GM12878 (cell line): Measurements from ENCODE around the gene SLC9A3. TPM values are rescaled to one million over a fixed set of nuclear protein-coding genes. Genes with fewer than 3 reads are reported as not detected.

Experiments used
- ATAC-seq: fragments of 200-7000 bp; cut with Tn5 transposase; 3 replicates; pipeline ENCODE4 v1.9.1; 2020; ENCODE audit warnings: mild to moderate bottlenecking, moderate library complexity
- BruUV-seq: library from RNA; stranded (reverse); fragments of 400-500 nt; replicated peaks from 2 replicates; lab custom pipeline; 2021; lab: Mats Ljungman, UMichigan
- CTCF ChIA-PET: fragments of 300-600 bp; sonication (Branson Sonifier 250); formaldehyde crosslinking; extraction: SDS; loops from one replicate; lab custom pipeline; 2021; ENCODE audit warnings: inconsistent platforms; lab: Yijun Ruan, JAX
- POLR2A ChIA-PET: fragments of 350-600 bp; formaldehyde crosslinking; extraction: SDS; loops from one replicate; lab custom pipeline; 2021; ENCODE audit warnings: inconsistent platforms; lab: Charles Lee
- RAD21 ChIA-PET: fragments of 300-600 bp; sonication (Branson Sonifier 250); formaldehyde crosslinking; loops from one replicate; lab custom pipeline; 2023; ENCODE audit warnings: antibody characterized with exemption; ENCODE audit not compliant: unreplicated experiment; lab: Charles Lee
- SMC1A ChIA-PET: fragments of 300-600 bp; sonication (Branson Sonifier 250); formaldehyde crosslinking; loops from one replicate; lab custom pipeline; 2023; ENCODE audit not compliant: unreplicated experiment, uncharacterized antibody; lab: Charles Lee
- DNase-seq: peaks from one replicate; pipeline ENCODE4 v3.0.0-alpha.2; 2011; ENCODE audit warnings: low read depth, low spot score
- FAIRE-seq: peaks from 3 replicates; lab custom pipeline; 2011; peaks lifted over from hg19 to GRCh38; lab: Jason Lieb, UNC
- H2AFZ ChIP-seq: 2 replicates; pipeline ENCODE4 v1.6.0; 2011; ENCODE audit warnings: low read depth, low read length, control low read depth; ENCODE audit not compliant: control insufficient read depth
- H3K27ac ChIP-seq: 2 replicates; pipeline ENCODE4 v1.5.1; 2011; ENCODE audit warnings: control low read depth; ENCODE audit not compliant: control insufficient read depth, insufficient read depth
- H3K27me3 ChIP-seq, 2 experiments: replicated peaks in 1 of 2; 2 replicates each; pipeline versions ENCODE4 v1.6.0 to v1.6.1; 2011; ENCODE audit warnings: low read length in 1 of 2; ENCODE audit not compliant: control insufficient read depth in 2 of 2, insufficient read depth in 2 of 2
- H3K36me3 ChIP-seq, 2 experiments: 2 replicates each; pipeline ENCODE4 v1.5.1; 2011; ENCODE audit warnings: low read length in 1 of 2; ENCODE audit not compliant: control insufficient read depth in 2 of 2, insufficient read depth in 2 of 2
- H3K4me1 ChIP-seq: 2 replicates; pipeline ENCODE4 v1.6.1; 2011; ENCODE audit warnings: mild to moderate bottlenecking, low read length, moderate library complexity, mixed read lengths; ENCODE audit not compliant: control insufficient read depth, insufficient read depth
- H3K4me2 ChIP-seq: 2 replicates; pipeline ENCODE4 v1.6.0; 2011; ENCODE audit warnings: control low read depth; ENCODE audit not compliant: control insufficient read depth, insufficient read depth
- H3K4me3 ChIP-seq: fragments of 200-600 bp; sonication (generic); 2 replicates; pipeline ENCODE4 v1.5.1; 2016
- H3K79me2 ChIP-seq: 2 replicates; pipeline ENCODE4 v1.6.0; 2011; ENCODE audit warnings: low read length; ENCODE audit not compliant: control insufficient read depth, insufficient read depth
- H3K9ac ChIP-seq: 2 replicates; pipeline ENCODE4 v1.8.0; 2011; ENCODE audit warnings: low read length, control low read depth, mixed read lengths; ENCODE audit not compliant: control insufficient read depth, insufficient read depth
- H3K9me3 ChIP-seq: replicated peaks from 3 replicates; pipeline ENCODE4 v1.5.1; 2011; ENCODE audit warnings: mild to moderate bottlenecking, low read length; ENCODE audit not compliant: control insufficient read depth, insufficient read depth
- H4K20me1 ChIP-seq: 2 replicates; pipeline ENCODE4 v1.6.0; 2011; ENCODE audit not compliant: control insufficient read depth, insufficient read depth
- EED ChIP-seq: sonication (generic); IDR thresholded peaks from 2 replicates; pipeline ENCODE4 v1.6.1; 2016; ENCODE audit warnings: antibody characterized with exemption, low read depth
- GATAD2B ChIP-seq: fragments of 450-650 bp; conservative IDR thresholded peaks from 2 replicates; pipeline ENCODE4 v1.6.1; 2017; ENCODE audit warnings: low read depth, mild to moderate bottlenecking, moderate library complexity
- MEF2A ChIP-seq: IDR thresholded peaks from 2 replicates; pipeline ENCODE4 v1.6.1; 2011; ENCODE audit warnings: low read depth, mild to moderate bottlenecking, low read length, moderate library complexity; ENCODE audit not compliant: insufficient read depth
- NFYA ChIP-seq: IDR thresholded peaks from 2 replicates; pipeline ENCODE4 v1.6.1; 2011; ENCODE audit warnings: low read depth, mild to moderate bottlenecking, low read length, improper control_type of control experiment, borderline replicate concordance
- RUNX3 ChIP-seq: IDR thresholded peaks from 2 replicates; pipeline ENCODE4 v1.6.1; 2012; ENCODE audit warnings: low read length, inconsistent platforms
- SIN3A ChIP-seq: IDR thresholded peaks from 2 replicates; pipeline ENCODE4 v1.6.1; 2012; ENCODE audit warnings: low read depth, low read length, improper control_type of control experiment
- STAT3 ChIP-seq: IDR thresholded peaks from 2 replicates; pipeline ENCODE4 v1.6.1; 2011; ENCODE audit warnings: low read depth, low read length, improper control_type of control experiment
- YBX1 ChIP-seq: fragments of 450-650 bp; IDR thresholded peaks from 2 replicates; pipeline ENCODE4 v1.6.1; 2016; ENCODE audit warnings: antibody characterized with exemption
- whole genome bisulfite sequencing: methylation state at CpG from one replicate; pipeline ENCODE4 v1.1.6; 2016; ENCODE audit warnings: low lambda C conversion rate; ENCODE audit not compliant: insufficient replicate concordance, insufficient coverage; ENCODE audit errors: missing lambda C conversion rate; 5-methylcytosine and 5-hydroxymethylcytosine counted together
- in situ Hi-C: fragments of 300-500 bp; cut with MboI; formaldehyde crosslinking; loops from 9 replicates; pipeline ENCODE4 v1.14.3; 2018; ENCODE audit warnings: mixed read lengths
- intact Hi-C: fragments of 100-400 bp; cut with micrococcal nuclease; formaldehyde crosslinking; loops from one replicate; pipeline ENCODE4 v1.14.2; 2022; ENCODE audit not compliant: unreplicated experiment
- polyA plus RNA-seq, 11 experiments: library from polyadenylated mRNA; depleted of rRNA in 4 of 11; unstranded in 6 of 11; stranded (reverse) in 5 of 11; fragments of >200 nt; fragmentation: Nextera tagmentation in 4 of 11; fragmentation: Illumina TruSeq in 1 of 11; extraction: Ambion mirVana in 4 of 11; extraction: Trizol in 1 of 11; gene quantifications; 1 replicate in 1 of 11; 2 replicates in 10 of 11; pipeline versions ENCODE4 v1.2.1 to v1.2.3, GENCODE V29; 2011 to 2016; ENCODE audit warnings: inconsistent platforms in 2 of 11, missing spikeins in 2 of 11, low read depth in 1 of 11
- total RNA-seq, 4 experiments: library from RNA; depleted of rRNA in 3 of 4; stranded (reverse); fragments of >200 nt in 3 of 4; fragmentation: Illumina TruSeq in 1 of 4; extraction: Trizol in 1 of 4; gene quantifications; 2 replicates each; pipeline versions ENCODE4 v1.2.1 to v1.2.3, GENCODE V29; 2013 to 2021
- TF ChIP-seq, protein P1 (sequence below): fragments of 450-650 bp; formaldehyde crosslinking; IDR thresholded peaks from 2 replicates; pipeline ENCODE4 v1.5.0; 2022; ENCODE audit warnings: mild to moderate bottlenecking, missing genetic modification characterization
- TF ChIP-seq, protein P2 (sequence below): fragments of 450-650 bp; IDR thresholded peaks from 2 replicates; pipeline ENCODE4 v1.6.1; 2017; ENCODE audit warnings: mild to moderate bottlenecking, moderate library complexity

SLC9A3 gene
- total and polyA plus RNA-seq, 10 of the 15 experiments (the other 5 are each of a cell fraction or from before 2014, with no cell fraction given): 0.04 to 5.2 (median 2.3) TPM; not detected in 1

DNA sequence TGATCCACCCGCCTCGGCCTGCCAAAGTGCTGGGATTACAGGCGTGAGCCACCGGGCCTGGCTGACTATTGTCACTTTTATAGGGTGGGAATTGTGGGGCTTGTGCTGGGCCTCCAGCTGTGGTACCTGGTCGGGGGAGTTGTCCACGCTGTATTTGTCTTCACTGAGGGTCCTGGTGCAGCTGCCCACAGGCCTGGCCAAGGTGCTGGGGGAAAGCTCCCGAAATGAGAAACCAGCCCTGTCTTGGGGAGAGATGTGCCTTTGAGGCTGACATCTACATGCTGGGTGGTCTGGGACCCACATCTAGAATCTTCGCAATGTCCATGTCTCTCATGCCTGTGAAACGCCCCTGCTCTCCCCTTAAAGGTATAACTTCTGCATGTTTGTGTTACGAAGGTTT is 78.7 kb downstream of the SLC9A3 start:
- WGBS: over 99% methylated on average over 10 of the region's 10 CpGs
- CTCF ChIA-PET: interaction anchor here (0.9 to 4.5 kb wide), 10 partner anchors 10 to 456 kb away, joined by 3 to 46 read pairs (median 10); partner anchors contain the start of gene AHRR
- H4K20me1 ChIP-seq: no peaks in the 10 kb centered on the region

DNA sequence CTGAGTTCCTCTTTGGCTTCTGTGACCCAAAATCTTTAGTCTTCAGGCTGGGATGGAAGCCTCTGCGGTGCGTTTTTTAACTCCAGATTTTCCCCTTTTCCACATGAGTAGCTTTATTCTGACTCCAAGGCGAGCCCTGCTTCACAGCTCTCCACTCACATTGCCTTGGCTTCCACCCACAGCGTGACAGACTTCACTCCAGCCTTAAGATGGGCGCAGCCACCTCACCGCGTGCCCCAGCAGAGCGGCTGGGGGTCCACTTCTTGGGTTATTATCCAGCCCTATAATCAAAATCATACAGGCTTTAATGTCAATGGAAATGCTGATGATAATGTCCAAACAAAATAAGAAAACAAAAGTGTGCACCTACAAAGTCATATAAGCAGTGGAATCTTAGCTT is 80.0 kb downstream of the SLC9A3 start:
- H3K79me2 ChIP-seq: peaks cover 31% of the 10 kb centered on the region
- no TSS peak for BruUV-seq
- CTCF ChIA-PET: interaction anchor here (3.1 to 4.5 kb wide), 3 partner anchors 28 to 458 kb away, joined by 24 to 46 read pairs (median 29); no protein-coding TSS in a partner anchor
- peak overlapping the region; percentile 93 for H3K4me2 ChIP-seq
- POLR2A ChIA-PET: interaction anchor here (0.9 kb wide), 1 partner anchor 28 kb away, joined by 3 read pairs; no protein-coding TSS in a partner anchor
- in situ Hi-C loops (no loop called here), intact Hi-C loops (no loop called here)
- DNase-seq: no peak
- peak overlapping the region; percentile 87 for H3K9ac ChIP-seq
- H3K9me3 ChIP-seq: no peaks in the 10 kb centered on the region
- H2AFZ ChIP-seq: no peak overlapping the region
- no peak for ATAC-seq
- H3K4me3 ChIP-seq: peak overlapping the region; percentile 81
- FAIRE-seq: no peak
- no peaks in the 10 kb centered on the region for H4K20me1 ChIP-seq
- RAD21 ChIA-PET: interaction anchor here (0.6 to 1.4 kb wide), 3 partner anchors 26 to 170 kb away, joined by 3 to 6 read pairs (median 4); no protein-coding TSS in a partner anchor
- no peaks in the 10 kb centered on the region for H3K27me3 ChIP-seq
- peaks cover 18 to 23% of the 10 kb centered on the region in 2 experiments for H3K36me3 ChIP-seq
- 95% methylated on average over 8 of the region's 8 CpGs for WGBS
- SMC1A ChIA-PET: interaction anchor here (1.1 to 1.3 kb wide), 2 partner anchors 28 to 127 kb away, joined by 3 to 6 read pairs; no protein-coding TSS in a partner anchor
- peaks cover 23% of the 10 kb centered on the region for H3K4me1 ChIP-seq
- H3K27ac ChIP-seq: no peak overlapping the region
- TF ChIP-seq SIN3A (no peak), EED (no peak), YBX1 (no peak), GATAD2B (no peak), RUNX3 (no peak), MEF2A (no peak)
- TF ChIP-seq, protein P1, sequence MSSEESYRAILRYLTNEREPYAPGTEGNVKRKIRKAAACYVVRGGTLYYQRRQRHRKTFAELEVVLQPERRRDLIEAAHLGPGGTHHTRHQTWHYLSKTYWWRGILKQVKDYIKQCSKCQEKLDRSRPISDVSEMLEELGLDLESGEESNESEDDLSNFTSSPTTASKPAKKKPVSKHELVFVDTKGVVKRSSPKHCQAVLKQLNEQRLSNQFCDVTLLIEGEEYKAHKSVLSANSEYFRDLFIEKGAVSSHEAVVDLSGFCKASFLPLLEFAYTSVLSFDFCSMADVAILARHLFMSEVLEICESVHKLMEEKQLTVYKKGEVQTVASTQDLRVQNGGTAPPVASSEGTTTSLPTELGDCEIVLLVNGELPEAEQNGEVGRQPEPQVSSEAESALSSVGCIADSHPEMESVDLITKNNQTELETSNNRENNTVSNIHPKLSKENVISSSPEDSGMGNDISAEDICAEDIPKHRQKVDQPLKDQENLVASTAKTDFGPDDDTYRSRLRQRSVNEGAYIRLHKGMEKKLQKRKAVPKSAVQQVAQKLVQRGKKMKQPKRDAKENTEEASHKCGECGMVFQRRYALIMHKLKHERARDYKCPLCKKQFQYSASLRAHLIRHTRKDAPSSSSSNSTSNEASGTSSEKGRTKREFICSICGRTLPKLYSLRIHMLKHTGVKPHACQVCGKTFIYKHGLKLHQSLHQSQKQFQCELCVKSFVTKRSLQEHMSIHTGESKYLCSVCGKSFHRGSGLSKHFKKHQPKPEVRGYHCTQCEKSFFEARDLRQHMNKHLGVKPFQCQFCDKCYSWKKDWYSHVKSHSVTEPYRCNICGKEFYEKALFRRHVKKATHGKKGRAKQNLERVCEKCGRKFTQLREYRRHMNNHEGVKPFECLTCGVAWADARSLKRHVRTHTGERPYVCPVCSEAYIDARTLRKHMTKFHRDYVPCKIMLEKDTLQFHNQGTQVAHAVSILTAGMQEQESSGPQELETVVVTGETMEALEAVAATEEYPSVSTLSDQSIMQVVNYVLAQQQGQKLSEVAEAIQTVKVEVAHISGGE (CRISPR knock-in tag): no peak
- TF ChIP-seq, protein P2, sequence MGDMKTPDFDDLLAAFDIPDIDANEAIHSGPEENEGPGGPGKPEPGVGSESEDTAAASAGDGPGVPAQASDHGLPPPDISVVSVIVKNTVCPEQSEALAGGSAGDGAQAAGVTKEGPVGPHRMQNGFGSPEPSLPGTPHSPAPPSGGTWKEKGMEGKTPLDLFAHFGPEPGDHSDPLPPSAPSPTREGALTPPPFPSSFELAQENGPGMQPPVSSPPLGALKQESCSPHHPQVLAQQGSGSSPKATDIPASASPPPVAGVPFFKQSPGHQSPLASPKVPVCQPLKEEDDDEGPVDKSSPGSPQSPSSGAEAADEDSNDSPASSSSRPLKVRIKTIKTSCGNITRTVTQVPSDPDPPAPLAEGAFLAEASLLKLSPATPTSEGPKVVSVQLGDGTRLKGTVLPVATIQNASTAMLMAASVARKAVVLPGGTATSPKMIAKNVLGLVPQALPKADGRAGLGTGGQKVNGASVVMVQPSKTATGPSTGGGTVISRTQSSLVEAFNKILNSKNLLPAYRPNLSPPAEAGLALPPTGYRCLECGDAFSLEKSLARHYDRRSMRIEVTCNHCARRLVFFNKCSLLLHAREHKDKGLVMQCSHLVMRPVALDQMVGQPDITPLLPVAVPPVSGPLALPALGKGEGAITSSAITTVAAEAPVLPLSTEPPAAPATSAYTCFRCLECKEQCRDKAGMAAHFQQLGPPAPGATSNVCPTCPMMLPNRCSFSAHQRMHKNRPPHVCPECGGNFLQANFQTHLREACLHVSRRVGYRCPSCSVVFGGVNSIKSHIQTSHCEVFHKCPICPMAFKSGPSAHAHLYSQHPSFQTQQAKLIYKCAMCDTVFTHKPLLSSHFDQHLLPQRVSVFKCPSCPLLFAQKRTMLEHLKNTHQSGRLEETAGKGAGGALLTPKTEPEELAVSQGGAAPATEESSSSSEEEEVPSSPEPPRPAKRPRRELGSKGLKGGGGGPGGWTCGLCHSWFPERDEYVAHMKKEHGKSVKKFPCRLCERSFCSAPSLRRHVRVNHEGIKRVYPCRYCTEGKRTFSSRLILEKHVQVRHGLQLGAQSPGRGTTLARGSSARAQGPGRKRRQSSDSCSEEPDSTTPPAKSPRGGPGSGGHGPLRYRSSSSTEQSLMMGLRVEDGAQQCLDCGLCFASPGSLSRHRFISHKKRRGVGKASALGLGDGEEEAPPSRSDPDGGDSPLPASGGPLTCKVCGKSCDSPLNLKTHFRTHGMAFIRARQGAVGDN: no peak

More for the DNA sequence above, 78.7 kb downstream of the SLC9A3 start:
- intact Hi-C loops (no loop called here), in situ Hi-C loops (no loop called here)
- Histone ChIP-seq H3K4me2 (no peak overlapping the region), H3K36me3 (peaks cover 18 to 28% of the 10 kb centered on the region in 2 experiments), H3K9me3 (no peaks in the 10 kb centered on the region), H2AFZ (no peak overlapping the region), H3K27ac (no peak overlapping the region), H3K4me3 (no peak overlapping the region), H3K79me2 (peaks cover 31% of the 10 kb centered on the region), H3K27me3 (no peaks in the 10 kb centered on the region), H3K4me1 (peaks cover 14% of the 10 kb centered on the region), H3K9ac (no peak overlapping the region)
- POLR2A ChIA-PET: interaction anchor here (0.7 to 1.5 kb wide), 6 partner anchors 11 to 174 kb away, joined by 3 to 9 read pairs (median 4); partner anchors contain the start of gene PDCD6
- no peak for FAIRE-seq
- RAD21 ChIA-PET: interaction anchor here (1.4 to 2.6 kb wide), 3 partner anchors 13 to 128 kb away, joined by 4 to 30 read pairs (median 8); no protein-coding TSS in a partner anchor
- SMC1A ChIA-PET: interaction anchor here (0.6 to 2.3 kb wide), 11 partner anchors 13 to 455 kb away, joined by 3 to 15 read pairs (median 3); no protein-coding TSS in a partner anchor
- TF ChIP-seq STAT3 (no peak), NFYA (no peak)
- BruUV-seq: no TSS peak
- ATAC-seq: no peak
- DNase-seq: no peak
